ENCODE measurements around the gene AP3D1. TPM values are rescaled to one million over a fixed set of nuclear protein-coding genes. Genes with fewer than 3 reads are reported as not detected.

Gene AP3D1
- 102 and 105 TPM in 2 replicates for total RNA-seq

GRCh38 chr19:2151339-2152229, at the start of gene AP3D1:
Gene AP3D1, minus strand, starts transcription at chr19:2151566. Its CDS starts 232 bp downstream, at chr19:2151334.

GRCh38 chr19:2096480-2097202, 54.7 kb downstream of the AP3D1 start, which contains the start of gene IZUMO4:
Gene IZUMO4, plus strand, starts transcription at chr19:2096915. Its CDS starts 31 bp downstream, at chr19:2096946.

GRCh38 chr19:2096034-2096479, 55.3 kb downstream of the AP3D1 start, which contains the start of gene MOB3A:
Gene MOB3A, minus strand, starts transcription at chr19:2096326. Its CDS starts 17,766 bp downstream, at chr19:2078560.

GRCh38 chr19:2050991-2051772, 100.2 kb downstream of the AP3D1 start, which contains the start of gene MKNK2:
Gene MKNK2, minus strand, starts transcription at chr19:2051244. Its CDS starts 393 bp downstream, at chr19:2050851.

Other genes with a start within 250 kb of the AP3D1 start
- gene ADAT3, start 246.2 kb downstream of the AP3D1 start, total RNA-seq = 1.5 and 1.7 TPM in 2 replicates
- 22.3 and 25.5 TPM in 2 replicates for gene SCAMP4, start 246.2 kb downstream of the AP3D1 start, total RNA-seq
- 51.7 and 55.2 TPM in 2 replicates for gene CSNK1G2, start 210.4 kb downstream of the AP3D1 start, total RNA-seq
- 31.4 and 42.0 TPM in 2 replicates for gene BTBD2, start 135.9 kb downstream of the AP3D1 start, total RNA-seq
- 39.2 and 41.1 TPM in 2 replicates for gene MKNK2, start 100.3 kb downstream of the AP3D1 start, total RNA-seq
- 14.5 and 16.8 TPM in 2 replicates for gene MOB3A, start 55.2 kb downstream of the AP3D1 start, total RNA-seq
- gene IZUMO4, start 54.7 kb downstream of the AP3D1 start, total RNA-seq = 1.4 and 1.6 TPM in 2 replicates
- 7.0 and 7.8 TPM in 2 replicates for gene DOT1L, start 12.4 kb upstream of the AP3D1 start, total RNA-seq
- gene PLEKHJ1, start 84.8 kb upstream of the AP3D1 start, total RNA-seq = 44.6 and 51.4 TPM in 2 replicates
- 24.7 and 40.2 TPM in 2 replicates for gene SF3A2, start 85.3 kb upstream of the AP3D1 start, total RNA-seq
- gene AMH, start 97.8 kb upstream of the AP3D1 start, total RNA-seq = 0.92 and 0.93 TPM in 2 replicates
- gene JSRP1, start 104.9 kb upstream of the AP3D1 start, total RNA-seq = not detected in 2 replicates
- not detected in 2 replicates for gene PEAK3, start 130.6 kb upstream of the AP3D1 start, total RNA-seq
- not detected in 2 replicates for gene LINGO3, start 156.6 kb upstream of the AP3D1 start, total RNA-seq
- gene LSM7, start 177.0 kb upstream of the AP3D1 start, total RNA-seq = 74.2 and 99.2 TPM in 2 replicates
- 29.8 and 31.2 TPM in 2 replicates for gene SPPL2B, start 177.1 kb upstream of the AP3D1 start, total RNA-seq
- not detected in 2 replicates for gene TMPRSS9, start 208.7 kb upstream of the AP3D1 start, total RNA-seq